Fibroblast of the aortic adventitia (primary cell): ENCODE measurements around the gene TNXB. TPM values are rescaled to one million over a fixed set of nuclear protein-coding genes. Genes with fewer than 3 reads are reported as not detected.
A peak's percentile ranks its signal among the peaks of the same experiment; 100 is the strongest.

Source experiments
- DNase-seq: peaks from one replicate; pipeline ENCODE4 v3.0.0-alpha.2; 2010; ENCODE audit warnings: low read depth
- H3K4me3 ChIP-seq: 2 replicates; pipeline ENCODE4 v1.5.1; 2011; ENCODE audit warnings: low read depth, mild to moderate bottlenecking, control low read depth, low read length, moderate library complexity
- total RNA-seq: library from RNA; depleted of rRNA; stranded (reverse); fragments of >200 nt; gene quantifications from 2 replicates; pipeline ENCODE4 v1.2.3, GENCODE V29; 2012; ENCODE audit warnings: low replicate concordance
- TF ChIP-seq, protein P1 (sequence below): IDR thresholded peaks from 2 replicates; pipeline ENCODE4 v1.5.1; 2011; ENCODE audit warnings: mild to moderate bottlenecking, low read length, control low read depth, inconsistent platforms; ENCODE audit not compliant: insufficient read depth

TNXB gene
- total RNA-seq, 1 donor, result 54.0 TPM

- DNase-seq, result peak; percentile 17
- H3K4me3 ChIP-seq, result peak within 1 kb of the TSS; percentile 75
- TF ChIP-seq, protein P1, sequence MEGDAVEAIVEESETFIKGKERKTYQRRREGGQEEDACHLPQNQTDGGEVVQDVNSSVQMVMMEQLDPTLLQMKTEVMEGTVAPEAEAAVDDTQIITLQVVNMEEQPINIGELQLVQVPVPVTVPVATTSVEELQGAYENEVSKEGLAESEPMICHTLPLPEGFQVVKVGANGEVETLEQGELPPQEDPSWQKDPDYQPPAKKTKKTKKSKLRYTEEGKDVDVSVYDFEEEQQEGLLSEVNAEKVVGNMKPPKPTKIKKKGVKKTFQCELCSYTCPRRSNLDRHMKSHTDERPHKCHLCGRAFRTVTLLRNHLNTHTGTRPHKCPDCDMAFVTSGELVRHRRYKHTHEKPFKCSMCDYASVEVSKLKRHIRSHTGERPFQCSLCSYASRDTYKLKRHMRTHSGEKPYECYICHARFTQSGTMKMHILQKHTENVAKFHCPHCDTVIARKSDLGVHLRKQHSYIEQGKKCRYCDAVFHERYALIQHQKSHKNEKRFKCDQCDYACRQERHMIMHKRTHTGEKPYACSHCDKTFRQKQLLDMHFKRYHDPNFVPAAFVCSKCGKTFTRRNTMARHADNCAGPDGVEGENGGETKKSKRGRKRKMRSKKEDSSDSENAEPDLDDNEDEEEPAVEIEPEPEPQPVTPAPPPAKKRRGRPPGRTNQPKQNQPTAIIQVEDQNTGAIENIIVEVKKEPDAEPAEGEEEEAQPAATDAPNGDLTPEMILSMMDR, result no peak
Observed at GRCh38 chr6:32151863-32152768, 43.0 kb upstream of the TNXB start, which contains the start of gene PRRT1. Gene PRRT1 (minus strand): TSS chr6:32151939. CDS start chr6:32151827, 112 bp downstream.

DNA sequence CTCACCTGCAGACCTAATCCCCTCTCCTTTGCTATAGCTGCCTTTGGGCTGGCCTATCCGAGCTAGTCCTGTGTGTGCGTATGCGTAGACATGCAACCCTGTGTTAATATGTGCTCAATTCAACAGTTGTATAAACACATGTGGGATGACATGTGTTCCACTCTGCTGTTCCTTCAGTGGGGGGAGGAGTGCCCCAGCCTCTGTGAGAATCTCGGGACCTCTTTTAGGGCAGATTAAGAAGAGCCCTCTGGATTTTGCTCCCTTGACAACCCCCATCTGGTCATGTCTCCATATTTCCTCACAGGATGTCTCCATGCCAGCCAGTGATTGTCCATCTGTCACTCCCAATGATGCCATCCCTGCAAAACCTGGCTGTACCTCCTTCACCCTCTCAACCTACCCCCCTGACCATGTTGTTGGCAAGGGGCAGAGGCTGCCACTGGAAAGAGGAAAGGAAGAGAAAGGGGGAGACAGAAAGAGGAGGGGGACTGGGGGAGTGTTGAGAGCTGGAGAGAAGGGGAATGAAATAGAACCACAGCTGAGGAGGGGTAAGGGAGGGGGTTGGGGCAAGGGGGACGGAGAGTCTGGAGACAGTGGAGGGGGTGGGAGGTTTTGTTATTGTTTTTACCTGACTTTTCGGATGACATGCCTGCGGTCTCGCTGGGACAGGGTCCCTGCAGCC lies 42.2 kb upstream of the TNXB start:
- H3K4me3 ChIP-seq, result peak overlapping the region; percentile 75
- no peak for DNase-seq
- TF ChIP-seq, protein P1, result no peak

DNA sequence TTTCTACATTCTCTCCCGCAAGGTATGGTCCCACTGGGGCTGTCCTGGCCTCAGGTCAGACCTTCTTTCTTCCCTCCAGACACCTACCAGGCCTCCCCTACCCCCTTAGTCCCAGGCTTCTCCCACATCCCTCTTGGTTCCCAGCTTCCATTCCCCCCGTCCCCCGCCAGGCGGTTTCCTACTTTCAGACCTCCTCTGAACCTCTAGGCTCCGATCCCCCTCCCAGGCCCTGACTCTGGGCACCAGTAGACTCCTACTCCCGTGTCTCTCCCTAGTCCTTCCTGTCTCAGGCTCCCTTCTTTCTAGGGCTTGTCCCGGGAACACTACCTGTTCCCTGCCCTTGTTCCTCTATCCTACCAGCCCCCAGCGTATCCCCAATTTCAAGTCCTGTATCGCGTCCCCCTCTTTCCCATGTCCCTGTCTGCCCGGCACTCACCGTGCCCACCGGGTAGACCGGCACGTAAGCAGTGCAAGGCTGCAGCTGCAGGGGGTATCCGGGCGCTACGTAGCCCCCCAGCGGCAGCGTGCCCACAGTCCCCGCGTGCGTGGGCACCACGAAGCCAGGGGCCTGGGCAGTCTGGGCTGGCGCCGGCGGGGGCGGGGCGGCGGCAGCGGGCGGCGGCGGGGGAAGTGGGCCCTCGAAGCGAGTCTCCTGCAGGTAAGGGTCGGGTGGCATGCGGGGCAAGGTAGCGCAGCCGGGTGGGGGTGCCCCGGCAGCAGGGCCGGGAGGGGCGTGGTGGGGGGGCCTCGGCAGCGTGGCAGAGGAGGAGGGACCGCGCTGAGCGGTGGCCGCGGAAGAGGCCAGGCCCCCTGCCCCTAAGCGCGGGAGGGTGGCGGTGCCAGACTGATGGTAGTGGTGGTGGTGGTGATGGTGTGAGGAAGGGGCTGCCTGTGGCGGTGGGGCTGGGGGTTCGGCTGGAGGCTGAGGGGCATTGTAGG lies 41.1 kb upstream of the TNXB start:
- DNase-seq, result no peak
- TF ChIP-seq, protein P1, result no peak
- no peak overlapping the region for H3K4me3 ChIP-seq

GRCh38 chr6:32149092-32149755 lies 40.1 kb upstream of the TNXB start:
- TF ChIP-seq, protein P1, result no peak
- H3K4me3 ChIP-seq, result no peak overlapping the region
- no peak for DNase-seq

DNA sequence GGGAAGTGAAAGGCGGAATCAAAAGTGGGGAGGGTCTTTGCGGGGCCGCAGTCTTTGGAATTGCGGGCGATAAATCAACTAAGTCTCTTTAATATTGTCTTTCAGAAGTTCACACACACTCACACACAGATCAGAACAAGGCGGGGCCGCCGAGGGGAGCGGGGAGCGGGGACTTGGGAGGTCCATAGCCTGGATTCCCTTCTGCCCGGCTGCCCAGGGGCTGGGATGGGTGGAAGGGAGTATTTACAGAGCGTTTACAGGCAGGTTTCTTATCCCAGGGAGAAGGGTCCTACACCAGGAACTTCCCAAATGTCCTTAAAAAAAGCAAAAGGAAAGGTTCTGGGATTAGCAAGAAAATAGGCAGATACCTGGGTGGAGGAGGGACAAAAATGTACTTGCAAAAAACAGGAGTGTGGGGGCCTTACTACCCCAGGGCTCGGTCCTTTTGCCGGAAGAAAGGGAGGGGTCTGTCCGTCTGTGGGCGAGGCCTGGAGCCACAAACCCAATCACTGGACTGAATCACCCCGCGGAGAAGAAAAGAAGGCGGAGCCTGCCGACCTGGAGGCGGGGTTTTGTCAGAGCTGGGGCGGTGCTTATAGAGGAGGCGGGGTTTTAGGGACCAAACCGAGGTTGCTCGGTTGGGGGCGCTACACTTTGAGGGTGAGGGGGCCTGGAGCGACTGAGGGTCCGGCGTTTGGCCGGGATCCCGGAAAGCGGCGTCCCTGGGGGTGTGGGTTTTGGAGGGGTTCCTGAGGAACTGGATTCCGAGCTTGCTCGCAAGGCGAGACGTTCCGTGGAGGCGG lies 39.4 kb upstream of the TNXB start:
- TF ChIP-seq, protein P1, result no peak
- no peak overlapping the region for H3K4me3 ChIP-seq
- no peak for DNase-seq
